Neural crest cell (in vitro differentiated cells): ENCODE measurements around the gene AGPAT3. TPM values are rescaled to one million over a fixed set of nuclear protein-coding genes. Genes with fewer than 3 reads are reported as not detected.

Source experiments
- DNase-seq: peaks from one replicate; pipeline ENCODE4 v3.0.0; 2021; ENCODE audit warnings: low read depth, mixed read lengths, low spot score
- H3K27ac Mint-ChIP-seq: one replicate; pipeline ENCODE4 v1.8.0; 2021; ENCODE audit warnings: mild to moderate bottlenecking, mixed read lengths; ENCODE audit not compliant: unreplicated experiment
- H3K27me3 Mint-ChIP-seq: 2 replicates; pipeline ENCODE4 v1.8.0; 2021; ENCODE audit warnings: low read depth, mild to moderate bottlenecking, mixed read lengths
- H3K36me3 Mint-ChIP-seq: 2 replicates; pipeline ENCODE4 v1.8.0; 2021; ENCODE audit warnings: low read depth, mild to moderate bottlenecking, mixed read lengths
- H3K4me1 Mint-ChIP-seq: 2 replicates; pipeline ENCODE4 v1.8.0; 2021; ENCODE audit warnings: mixed read lengths
- H3K4me3 Mint-ChIP-seq: one replicate; pipeline ENCODE4 v1.8.0; 2021; ENCODE audit warnings: mild to moderate bottlenecking, mixed read lengths
- H3K9me3 Mint-ChIP-seq: 2 replicates; pipeline ENCODE4 v1.8.0; 2021; ENCODE audit warnings: mixed read lengths
- CTCF ChIP-seq: fragments of 200-600 bp; sonication (generic); conservative IDR thresholded peaks from 2 replicates; pipeline ENCODE4 v1.5.0; 2021; ENCODE audit warnings: antibody characterized with exemption, mild to moderate bottlenecking
- total RNA-seq: library from RNA; stranded (reverse); gene quantifications from 2 replicates; pipeline ENCODE4 v1.2.1, GENCODE V29; 2021

The AGPAT3 gene
- total RNA-seq, 1 donor from 2014 or later = 37.3 TPM

DNA sequence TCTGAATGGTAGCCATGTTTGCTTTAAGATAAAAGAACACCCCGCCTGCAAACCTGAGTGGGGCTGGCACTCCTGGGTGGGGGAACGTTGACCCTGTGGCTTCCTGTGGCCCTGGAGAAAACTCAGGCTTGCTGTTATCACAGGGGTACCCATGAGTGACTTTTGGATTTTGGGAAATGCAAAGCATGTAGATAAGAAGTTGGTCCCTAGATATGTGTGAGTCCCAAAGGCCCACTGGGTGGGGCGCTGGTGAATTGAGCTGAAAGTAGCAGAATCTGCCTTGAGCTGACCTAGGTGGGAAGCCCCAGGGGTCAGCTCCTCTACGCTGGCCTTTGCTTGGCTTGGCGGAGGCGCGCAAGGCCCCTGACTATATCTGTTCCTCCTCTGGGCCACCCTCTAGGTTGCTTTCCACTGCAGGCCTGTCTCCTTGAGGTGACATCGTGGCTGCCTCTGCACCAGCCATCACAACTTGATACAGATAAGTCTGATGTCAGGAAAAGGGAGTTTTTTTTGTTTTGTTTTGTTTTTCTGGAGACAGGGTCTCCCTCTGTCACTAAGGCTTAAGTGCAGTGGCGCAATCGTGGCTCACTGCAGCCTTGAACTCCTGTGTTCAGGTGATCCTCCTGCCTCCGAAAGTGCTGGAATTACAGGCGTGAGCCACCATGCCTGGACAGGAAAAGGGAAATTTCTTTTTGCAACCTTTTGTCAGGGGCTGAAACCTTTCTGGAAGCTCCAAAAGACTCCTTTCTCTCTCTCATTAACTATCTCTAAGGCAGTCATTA is 72.2 kb downstream of the AGPAT3 start:
- Mint-ChIP-seq H3K4me3 (no peak overlapping the region), H3K4me1 (peaks cover 21% of the 10 kb centered on the region), H3K36me3 (no peaks in the 10 kb centered on the region), H3K9me3 (no peaks in the 10 kb centered on the region), H3K27ac (no peak overlapping the region), H3K27me3 (no peaks in the 10 kb centered on the region)
- no peak for TF ChIP-seq CTCF
- no peak for DNase-seq

- H3K4me1 Mint-ChIP-seq = peaks cover 20% of the 10 kb centered on the region
- no peak for DNase-seq
- no peaks in the 10 kb centered on the region for H3K9me3 Mint-ChIP-seq
- H3K36me3 Mint-ChIP-seq = no peaks in the 10 kb centered on the region
- H3K4me3 Mint-ChIP-seq = no peak overlapping the region
- H3K27ac Mint-ChIP-seq = no peak overlapping the region
- H3K27me3 Mint-ChIP-seq = no peaks in the 10 kb centered on the region
- no peak for TF ChIP-seq CTCF
Observed at GRCh38 chr21:43937891-43938309, 72.9 kb downstream of the AGPAT3 start.

DNA sequence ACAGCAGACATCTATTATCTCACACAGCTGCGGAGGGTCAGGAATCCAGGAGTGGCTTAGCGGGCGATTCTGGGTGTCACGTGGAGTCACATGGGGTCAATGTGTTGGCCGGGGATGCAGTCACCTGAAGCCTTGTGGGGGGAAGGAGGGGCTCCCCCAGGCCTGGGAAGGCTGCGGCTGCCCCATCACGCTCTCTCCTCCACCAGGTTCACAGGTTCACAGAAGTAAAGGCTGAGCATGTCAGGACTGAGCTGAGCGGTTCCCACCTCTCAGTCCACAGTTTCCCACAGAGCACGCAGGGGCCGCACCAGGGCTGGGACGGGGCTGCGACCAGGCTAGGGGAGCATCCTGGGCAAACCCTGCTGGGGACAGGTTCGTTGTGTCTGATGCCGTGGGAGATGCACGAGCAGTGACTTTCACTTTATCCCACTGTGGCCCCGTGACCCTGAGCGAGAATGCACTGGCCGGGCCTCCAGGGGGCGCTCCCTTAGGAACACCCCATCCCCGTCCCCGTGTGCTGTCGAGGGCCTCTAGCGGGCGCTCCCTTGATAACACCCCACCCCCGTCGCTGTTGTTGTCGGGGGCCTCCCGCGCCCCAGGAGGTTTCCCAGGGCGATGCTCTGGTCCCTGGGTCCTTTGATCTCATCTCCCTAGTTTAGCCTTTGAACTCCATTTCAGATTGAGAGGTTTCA is 73.9 kb downstream of the AGPAT3 start:
- H3K36me3 Mint-ChIP-seq = no peaks in the 10 kb centered on the region
- no peaks in the 10 kb centered on the region for H3K27me3 Mint-ChIP-seq
- DNase-seq = peak; percentile 85
- no peak overlapping the region for H3K4me3 Mint-ChIP-seq
- peaks cover 14% of the 10 kb centered on the region for H3K4me1 Mint-ChIP-seq
- peak; percentile 90 for TF ChIP-seq CTCF
- H3K27ac Mint-ChIP-seq = no peak overlapping the region
- no peaks in the 10 kb centered on the region for H3K9me3 Mint-ChIP-seq

DNA sequence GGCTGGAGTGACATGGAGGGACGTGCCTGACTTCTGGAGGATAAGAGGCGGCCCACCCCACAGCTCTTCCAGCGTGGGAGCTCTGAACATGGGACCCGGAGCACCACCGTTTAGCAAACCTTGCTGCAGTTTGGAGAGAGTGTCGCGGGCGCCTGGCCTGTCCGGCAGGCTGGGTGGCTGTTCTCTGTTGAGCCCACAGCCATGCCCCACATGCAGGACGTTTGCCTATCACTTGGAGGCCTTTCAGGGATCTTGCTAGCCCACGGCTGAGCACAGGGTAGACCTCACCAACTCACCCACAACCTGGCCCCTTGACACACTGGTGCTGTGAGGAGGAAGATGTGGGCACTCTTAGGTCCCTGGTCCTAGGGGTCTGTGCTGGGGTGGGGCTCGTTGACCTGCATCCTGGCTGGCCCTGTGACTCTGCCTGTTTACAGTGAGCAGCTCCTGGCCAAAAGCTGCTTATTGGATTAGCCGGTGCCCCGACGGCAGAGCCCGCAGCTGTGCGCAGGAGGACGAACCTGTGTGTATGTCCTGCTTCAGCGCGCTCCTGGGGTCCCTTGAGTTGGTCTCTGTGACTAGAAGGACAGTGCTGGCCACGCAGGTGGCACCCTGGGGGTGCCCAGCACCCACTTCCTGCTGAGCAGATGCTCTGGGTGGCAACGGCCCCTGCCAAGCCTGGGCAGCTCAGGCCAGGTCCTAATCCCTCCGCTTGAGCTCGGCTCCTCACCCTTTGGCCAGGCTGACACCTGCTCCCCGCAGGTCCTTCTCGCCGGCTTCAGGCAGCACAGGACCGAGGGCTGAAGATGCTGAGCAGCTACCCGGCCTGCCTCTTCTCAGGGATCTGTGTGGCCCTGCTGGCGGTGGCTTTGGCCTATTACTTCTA is 74.7 kb downstream of the AGPAT3 start:
- no peaks in the 10 kb centered on the region for H3K36me3 Mint-ChIP-seq
- peak; percentile 12 for TF ChIP-seq CTCF
- no peak overlapping the region for H3K4me3 Mint-ChIP-seq
- H3K27me3 Mint-ChIP-seq = no peaks in the 10 kb centered on the region
- no peak for DNase-seq
- H3K4me1 Mint-ChIP-seq = peaks cover 20% of the 10 kb centered on the region
- H3K27ac Mint-ChIP-seq = no peak overlapping the region
- no peaks in the 10 kb centered on the region for H3K9me3 Mint-ChIP-seq

- no peak for TF ChIP-seq CTCF
- DNase-seq = no peak
- H3K4me1 Mint-ChIP-seq = peaks cover 19% of the 10 kb centered on the region
- no peaks in the 10 kb centered on the region for H3K9me3 Mint-ChIP-seq
- no peak overlapping the region for H3K4me3 Mint-ChIP-seq
- no peak overlapping the region for H3K27ac Mint-ChIP-seq
- H3K27me3 Mint-ChIP-seq = no peaks in the 10 kb centered on the region
- no peaks in the 10 kb centered on the region for H3K36me3 Mint-ChIP-seq
Observed at GRCh38 chr21:43940329-43941050, 75.5 kb downstream of the AGPAT3 start.
